HepG2 (cell line): ENCODE measurements around the gene NDUFS6. TPM values are rescaled to one million over a fixed set of nuclear protein-coding genes. Genes with fewer than 3 reads are reported as not detected.

ENCODE experiments used
- ATAC-seq: fragments of 200-7000 bp; cut with Tn5 transposase; 3 replicates; pipeline ENCODE4 v1.9.1; 2020; ENCODE audit warnings: mild to moderate bottlenecking, moderate library complexity
- BruUV-seq: library from RNA; stranded (reverse); fragments of 400-500 nt; replicated peaks from 2 replicates; lab custom pipeline; 2021; lab: Mats Ljungman, UMichigan
- CTCF ChIA-PET: fragments of 300-600 bp; formaldehyde crosslinking; extraction: SDS; loops from one replicate; lab custom pipeline; 2021; ENCODE audit warnings: low total read pairs, inconsistent platforms, low intra/inter-chr PET ratio; lab: Yijun Ruan, JAX
- POLR2A ChIA-PET: fragments of 350-600 bp; sonication (Branson Sonifier 250); formaldehyde crosslinking; loops from one replicate; lab custom pipeline; 2020; ENCODE audit warnings: antibody characterized with exemption, inconsistent platforms; lab: Yijun Ruan, JAX
- DNase-seq: peaks from one replicate; pipeline ENCODE4 v3.0.0-alpha.2; 2015; ENCODE audit warnings: low spot score
- FAIRE-seq: peaks from 3 replicates; lab custom pipeline; 2011; peaks lifted over from hg19 to GRCh38; lab: Jason Lieb, UNC
- H2AFZ ChIP-seq: one replicate; pipeline ENCODE4 v1.6.1; 2011; ENCODE audit warnings: low read length, inconsistent platforms
- H3K27ac ChIP-seq: fragments of 300-600 bp; 3 replicates; pipeline ENCODE4 v1.8.0; 2011; ENCODE audit warnings: mixed run types, mild to moderate bottlenecking, mixed read lengths, low read length, inconsistent platforms; ENCODE audit not compliant: insufficient read depth; ENCODE audit errors: extremely low read length
- H3K27me3 ChIP-seq, 2 experiments: fragments of 200-600 bp in 1 of 2; 2 replicates in 1 of 2; 3 replicates in 1 of 2; pipeline versions ENCODE4 v1.6.0 to v1.8.0; 2011; ENCODE audit warnings: low read length in 2 of 2, mild to moderate bottlenecking in 2 of 2, moderate library complexity in 2 of 2, inconsistent platforms in 1 of 2; ENCODE audit not compliant: insufficient read depth in 2 of 2, control insufficient read depth in 1 of 2
- H3K36me3 ChIP-seq, 2 experiments: fragments of 200-600 bp in 1 of 2; replicated peaks in 1 of 2; 2 replicates in 1 of 2; 3 replicates in 1 of 2; pipeline versions ENCODE4 v1.5.1 to v1.8.0; 2011; ENCODE audit warnings: low read length in 2 of 2, inconsistent platforms in 1 of 2; ENCODE audit not compliant: insufficient read depth in 2 of 2, control insufficient read depth in 1 of 2
- H3K4me1 ChIP-seq: 2 replicates; pipeline ENCODE4 v1.5.1; 2012; ENCODE audit warnings: low read length, inconsistent platforms; ENCODE audit not compliant: insufficient read depth
- H3K4me2 ChIP-seq: 2 replicates; pipeline ENCODE4 v1.6.0; 2011; ENCODE audit warnings: low read depth, low read length, inconsistent platforms
- H3K4me3 ChIP-seq, 3 experiments: fragments of 200-600 bp in 1 of 3; sonication (generic), shearing (Covaris generic) in 1 of 3; replicated peaks in 1 of 3; 2 replicates each; pipeline ENCODE4 v1.5.1; 2011 to 2016; ENCODE audit warnings: low read length in 3 of 3, inconsistent platforms in 2 of 3, low read depth in 2 of 3, mild to moderate bottlenecking in 2 of 3, control low read depth in 1 of 3, mixed read lengths in 1 of 3; ENCODE audit not compliant: insufficient read depth in 1 of 3
- H3K79me2 ChIP-seq: one replicate; pipeline ENCODE4 v1.6.1; 2011; ENCODE audit warnings: low read length, inconsistent platforms; ENCODE audit not compliant: insufficient read depth
- H3K9ac ChIP-seq: 2 replicates; pipeline ENCODE4 v1.6.0; 2011; ENCODE audit warnings: mild to moderate bottlenecking, low read depth, low read length, inconsistent platforms; ENCODE audit not compliant: insufficient read depth
- H3K9me3 ChIP-seq: 2 replicates; pipeline ENCODE4 v1.5.1; 2012; ENCODE audit warnings: mild to moderate bottlenecking, low read length
- H4K20me1 ChIP-seq: 2 replicates; pipeline ENCODE4 v1.6.0; 2011; ENCODE audit warnings: inconsistent platforms, mild to moderate bottlenecking, low read length, moderate library complexity; ENCODE audit not compliant: insufficient read depth
- FOXK1 ChIP-seq: sonication (generic); formaldehyde crosslinking; IDR thresholded peaks from 2 replicates; pipeline ENCODE4 v1.4.0; 2020; ENCODE audit warnings: low read depth, missing genetic modification reagents, borderline replicate concordance
- FOXM1 ChIP-seq: sonication (generic); formaldehyde crosslinking; IDR thresholded peaks from 2 replicates; pipeline ENCODE4 v1.5.0; 2020; ENCODE audit warnings: missing genetic modification reagents
- KDM6A ChIP-seq: IDR thresholded peaks from 2 replicates; pipeline ENCODE4 v1.6.1; 2016; ENCODE audit warnings: low read depth
- NRL ChIP-seq: sonication (generic); formaldehyde crosslinking; IDR thresholded peaks from 2 replicates; pipeline ENCODE4 v1.5.0; 2020; ENCODE audit warnings: missing genetic modification reagents, mild to moderate bottlenecking, moderate library complexity, borderline replicate concordance
- SOX6 ChIP-seq, 2 experiments: fragments of 450-650 bp in 1 of 2; sonication (generic) in 1 of 2; formaldehyde crosslinking in 1 of 2; IDR thresholded peaks; 2 replicates each; pipeline versions ENCODE4 v1.4.0 to v1.6.1; 2017 to 2020; ENCODE audit warnings: antibody characterized with exemption in 1 of 2, mild to moderate bottlenecking in 1 of 2, missing genetic modification reagents in 1 of 2
- ZIK1 ChIP-seq: sonication (generic); formaldehyde crosslinking; IDR thresholded peaks from 2 replicates; pipeline ENCODE4 v1.5.0; 2020; ENCODE audit warnings: mild to moderate bottlenecking, low read depth, missing genetic modification reagents, borderline replicate concordance
- ZNF34 ChIP-seq: sonication (generic); formaldehyde crosslinking; IDR thresholded peaks from 2 replicates; pipeline ENCODE4 v1.4.0; 2020; ENCODE audit warnings: mild to moderate bottlenecking, missing genetic modification reagents, borderline replicate concordance
- ZNF367 ChIP-seq: sonication (generic); formaldehyde crosslinking; IDR thresholded peaks from 2 replicates; pipeline ENCODE4 v1.4.0; 2020; ENCODE audit warnings: missing genetic modification reagents, borderline replicate concordance
- ZSCAN9 ChIP-seq: IDR thresholded peaks from 2 replicates; pipeline ENCODE4 v1.6.1; 2016; ENCODE audit warnings: borderline replicate concordance
- WGBS: methylation state at CpG from one replicate; pipeline ENCODE4 v1.1.6; 2017; ENCODE audit warnings: low lambda C conversion rate; 5-methylcytosine and 5-hydroxymethylcytosine counted together
- in situ Hi-C: cut with HindIII; loops from 2 replicates; pipeline ENCODE4 v1.10.0; 2017; ENCODE audit warnings: low pct_unique_long_range_greater_than_20kb; ENCODE audit not compliant: extremely low pct_ligation_motif_present
- intact Hi-C: fragments of 100-400 bp; cut with micrococcal nuclease; formaldehyde crosslinking; loops from one replicate; pipeline ENCODE4 v1.10.0; 2022; ENCODE audit not compliant: unreplicated experiment
- polyA plus RNA-seq, 8 experiments: library from polyadenylated mRNA; depleted of rRNA in 3 of 8; stranded (reverse) in 7 of 8; unstranded in 1 of 8; fragments of >200 nt; fragmentation: Illumina TruSeq in 4 of 8; extraction: Trizol in 4 of 8; gene quantifications; 2 replicates each; pipeline versions ENCODE4 v1.2.1 to v1.2.3, GENCODE V29; 2011 to 2016; ENCODE audit warnings: low read depth in 4 of 8, missing spikeins in 1 of 8, mixed read lengths in 1 of 8; ENCODE audit not compliant: insufficient read depth in 1 of 8
- total RNA-seq, 5 experiments: library from RNA; depleted of rRNA; stranded (reverse); fragments of >200 nt; fragmentation: Illumina TruSeq; extraction: Trizol; gene quantifications; 2 replicates each; pipeline ENCODE4 v1.2.3, GENCODE V29; 2016; ENCODE audit warnings: low read depth in 1 of 5
- TF ChIP-seq, protein P1 (sequence below): sonication (generic); formaldehyde crosslinking; IDR thresholded peaks from 2 replicates; pipeline ENCODE4 v1.8.1; 2023; ENCODE audit warnings: mild to moderate bottlenecking, inconsistent platforms, moderate library complexity, missing genetic modification reagents, borderline replicate concordance
- TF ChIP-seq, protein P2 (sequence below): sonication (generic); formaldehyde crosslinking; IDR thresholded peaks from 2 replicates; pipeline ENCODE4 v1.5.1; 2020; ENCODE audit warnings: missing genetic modification reagents, mild to moderate bottlenecking, borderline replicate concordance
- TF ChIP-seq, protein P3 (sequence below): sonication (generic); formaldehyde crosslinking; IDR thresholded peaks from 2 replicates; pipeline ENCODE4 v1.5.1; 2020; ENCODE audit warnings: mild to moderate bottlenecking, missing genetic modification reagents, moderate library complexity
- TF ChIP-seq, protein P4 (sequence below): sonication (generic); formaldehyde crosslinking; IDR thresholded peaks from 2 replicates; pipeline ENCODE4 v1.4.0; 2020; ENCODE audit warnings: mild to moderate bottlenecking, low read depth, missing genetic modification reagents

The NDUFS6 gene
- total and polyA plus RNA-seq, 2 of the 13 experiments (the other 11 are each of a cell fraction or from before 2014, with no cell fraction given): 23.7 to 50.4 TPM

DNA sequence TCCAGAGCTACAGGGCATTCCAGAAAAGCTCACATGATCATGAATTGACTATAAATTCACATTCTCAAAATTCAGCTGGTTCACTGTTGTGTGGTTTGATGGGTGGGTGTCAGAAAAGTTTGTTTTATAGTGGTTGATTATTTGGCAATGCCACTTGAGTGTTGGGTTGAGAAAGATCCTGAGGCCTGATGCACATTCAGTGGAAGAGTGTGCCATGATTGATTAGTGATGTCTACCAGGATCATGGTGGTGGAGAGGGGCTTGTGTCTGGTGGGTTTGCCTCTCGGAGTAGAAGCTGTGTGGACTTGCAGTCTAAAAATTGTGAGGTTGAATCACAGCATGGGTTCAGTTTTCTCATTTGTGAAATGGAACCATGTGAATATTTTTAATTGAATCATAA is 2.0 kb downstream of the NDUFS6 start:
- FAIRE-seq: no peak
- TF ChIP-seq, protein P1, sequence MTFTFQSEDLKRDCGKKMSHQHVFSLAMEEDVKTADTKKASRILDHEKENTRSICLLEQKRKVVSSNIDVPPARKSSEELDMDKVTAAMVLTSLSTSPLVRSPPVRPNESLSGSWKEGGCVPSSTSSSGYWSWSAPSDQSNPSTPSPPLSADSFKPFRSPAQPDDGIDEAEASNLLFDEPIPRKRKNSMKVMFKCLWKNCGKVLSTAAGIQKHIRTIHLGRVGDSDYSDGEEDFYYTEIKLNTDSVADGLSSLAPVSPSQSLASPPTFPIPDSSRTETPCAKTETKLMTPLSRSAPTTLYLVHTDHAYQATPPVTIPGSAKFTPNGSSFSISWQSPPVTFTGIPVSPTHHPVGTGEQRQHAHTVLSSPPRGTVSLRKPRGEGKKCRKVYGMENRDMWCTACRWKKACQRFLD (CRISPR knock-in tag): no peak
- TF ChIP-seq FOXM1 (CRISPR knock-in tag): no peak
- TF ChIP-seq, protein P2, sequence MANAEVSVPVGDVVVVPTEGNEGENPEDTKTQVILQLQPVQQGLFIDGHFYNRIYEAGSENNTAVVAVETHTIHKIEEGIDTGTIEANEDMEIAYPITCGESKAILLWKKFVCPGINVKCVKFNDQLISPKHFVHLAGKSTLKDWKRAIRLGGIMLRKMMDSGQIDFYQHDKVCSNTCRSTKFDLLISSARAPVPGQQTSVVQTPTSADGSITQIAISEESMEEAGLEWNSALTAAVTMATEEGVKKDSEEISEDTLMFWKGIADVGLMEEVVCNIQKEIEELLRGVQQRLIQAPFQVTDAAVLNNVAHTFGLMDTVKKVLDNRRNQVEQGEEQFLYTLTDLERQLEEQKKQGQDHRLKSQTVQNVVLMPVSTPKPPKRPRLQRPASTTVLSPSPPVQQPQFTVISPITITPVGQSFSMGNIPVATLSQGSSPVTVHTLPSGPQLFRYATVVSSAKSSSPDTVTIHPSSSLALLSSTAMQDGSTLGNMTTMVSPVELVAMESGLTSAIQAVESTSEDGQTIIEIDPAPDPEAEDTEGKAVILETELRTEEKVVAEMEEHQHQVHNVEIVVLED (CRISPR knock-in tag): no peak
- TF ChIP-seq ZNF367 (CRISPR knock-in tag): no peak
- TF ChIP-seq, protein P3, sequence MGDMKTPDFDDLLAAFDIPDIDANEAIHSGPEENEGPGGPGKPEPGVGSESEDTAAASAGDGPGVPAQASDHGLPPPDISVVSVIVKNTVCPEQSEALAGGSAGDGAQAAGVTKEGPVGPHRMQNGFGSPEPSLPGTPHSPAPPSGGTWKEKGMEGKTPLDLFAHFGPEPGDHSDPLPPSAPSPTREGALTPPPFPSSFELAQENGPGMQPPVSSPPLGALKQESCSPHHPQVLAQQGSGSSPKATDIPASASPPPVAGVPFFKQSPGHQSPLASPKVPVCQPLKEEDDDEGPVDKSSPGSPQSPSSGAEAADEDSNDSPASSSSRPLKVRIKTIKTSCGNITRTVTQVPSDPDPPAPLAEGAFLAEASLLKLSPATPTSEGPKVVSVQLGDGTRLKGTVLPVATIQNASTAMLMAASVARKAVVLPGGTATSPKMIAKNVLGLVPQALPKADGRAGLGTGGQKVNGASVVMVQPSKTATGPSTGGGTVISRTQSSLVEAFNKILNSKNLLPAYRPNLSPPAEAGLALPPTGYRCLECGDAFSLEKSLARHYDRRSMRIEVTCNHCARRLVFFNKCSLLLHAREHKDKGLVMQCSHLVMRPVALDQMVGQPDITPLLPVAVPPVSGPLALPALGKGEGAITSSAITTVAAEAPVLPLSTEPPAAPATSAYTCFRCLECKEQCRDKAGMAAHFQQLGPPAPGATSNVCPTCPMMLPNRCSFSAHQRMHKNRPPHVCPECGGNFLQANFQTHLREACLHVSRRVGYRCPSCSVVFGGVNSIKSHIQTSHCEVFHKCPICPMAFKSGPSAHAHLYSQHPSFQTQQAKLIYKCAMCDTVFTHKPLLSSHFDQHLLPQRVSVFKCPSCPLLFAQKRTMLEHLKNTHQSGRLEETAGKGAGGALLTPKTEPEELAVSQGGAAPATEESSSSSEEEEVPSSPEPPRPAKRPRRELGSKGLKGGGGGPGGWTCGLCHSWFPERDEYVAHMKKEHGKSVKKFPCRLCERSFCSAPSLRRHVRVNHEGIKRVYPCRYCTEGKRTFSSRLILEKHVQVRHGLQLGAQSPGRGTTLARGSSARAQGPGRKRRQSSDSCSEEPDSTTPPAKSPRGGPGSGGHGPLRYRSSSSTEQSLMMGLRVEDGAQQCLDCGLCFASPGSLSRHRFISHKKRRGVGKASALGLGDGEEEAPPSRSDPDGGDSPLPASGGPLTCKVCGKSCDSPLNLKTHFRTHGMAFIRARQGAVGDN: no peak
- no peak for TF ChIP-seq ZIK1 (CRISPR knock-in tag)
- TF ChIP-seq, protein P4, sequence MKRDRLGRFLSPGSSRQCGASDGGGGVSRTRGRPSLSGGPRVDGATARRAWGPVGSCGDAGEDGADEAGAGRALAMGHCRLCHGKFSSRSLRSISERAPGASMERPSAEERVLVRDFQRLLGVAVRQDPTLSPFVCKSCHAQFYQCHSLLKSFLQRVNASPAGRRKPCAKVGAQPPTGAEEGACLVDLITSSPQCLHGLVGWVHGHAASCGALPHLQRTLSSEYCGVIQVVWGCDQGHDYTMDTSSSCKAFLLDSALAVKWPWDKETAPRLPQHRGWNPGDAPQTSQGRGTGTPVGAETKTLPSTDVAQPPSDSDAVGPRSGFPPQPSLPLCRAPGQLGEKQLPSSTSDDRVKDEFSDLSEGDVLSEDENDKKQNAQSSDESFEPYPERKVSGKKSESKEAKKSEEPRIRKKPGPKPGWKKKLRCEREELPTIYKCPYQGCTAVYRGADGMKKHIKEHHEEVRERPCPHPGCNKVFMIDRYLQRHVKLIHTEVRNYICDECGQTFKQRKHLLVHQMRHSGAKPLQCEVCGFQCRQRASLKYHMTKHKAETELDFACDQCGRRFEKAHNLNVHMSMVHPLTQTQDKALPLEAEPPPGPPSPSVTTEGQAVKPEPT: no peak
- no peak for TF ChIP-seq ZNF34 (CRISPR knock-in tag)
- no peak for TF ChIP-seq ZSCAN9
- no peak for TF ChIP-seq FOXK1 (CRISPR knock-in tag)
- TF ChIP-seq SOX6 (IDR thresholded peaks at IDR 0.05): no peak
- TF ChIP-seq SOX6 (CRISPR knock-in tag; IDR thresholded peaks at IDR 0.05): no peak
- TF ChIP-seq KDM6A (CRISPR knock-in tag): no peak
- TF ChIP-seq NRL (CRISPR knock-in tag): no peak
- peaks cover 12 to 56% of the 10 kb centered on the region in 2 experiments for H3K36me3 ChIP-seq
- no peak overlapping the region for H2AFZ ChIP-seq
- 82% methylated on average over 1 of the region's 1 CpG for WGBS
- in situ Hi-C loops: no loop called here
- H3K27ac ChIP-seq: no peak overlapping the region
- H3K9me3 ChIP-seq: no peaks in the 10 kb centered on the region
- no peaks in the 10 kb centered on the region; a peak in 1 of 5 replicates for H3K27me3 ChIP-seq
- peaks cover 9% of the 10 kb centered on the region; the same call in 1 of the 2 replicates for H4K20me1 ChIP-seq
- H3K79me2 ChIP-seq: peaks cover 50% of the 10 kb centered on the region
- ATAC-seq: no peak
- no peak for DNase-seq
- peak overlapping the region; percentile 10; the same call in 1 of the 2 replicates for H3K4me2 ChIP-seq
- ChIA-PET POLR2A (no interaction called here), CTCF (no interaction called here)
- peaks cover 27% of the 10 kb centered on the region for H3K4me1 ChIP-seq
- no peak overlapping the region for H3K4me3 ChIP-seq
- intact Hi-C loops: no loop called here
- H3K9ac ChIP-seq: no peak overlapping the region
- BruUV-seq: no TSS peak
